NOMO-1 (cell line): ENCODE results near the gene SPINT2.

Experiments used
- DNase-seq, 2 experiments: peaks; one replicate each; lab custom pipeline; 2025; ENCODE audit not compliant: unreplicated experiment in 2 of 2; lab: John Stamatoyannopoulos, UW

SPINT2 gene

DNA sequence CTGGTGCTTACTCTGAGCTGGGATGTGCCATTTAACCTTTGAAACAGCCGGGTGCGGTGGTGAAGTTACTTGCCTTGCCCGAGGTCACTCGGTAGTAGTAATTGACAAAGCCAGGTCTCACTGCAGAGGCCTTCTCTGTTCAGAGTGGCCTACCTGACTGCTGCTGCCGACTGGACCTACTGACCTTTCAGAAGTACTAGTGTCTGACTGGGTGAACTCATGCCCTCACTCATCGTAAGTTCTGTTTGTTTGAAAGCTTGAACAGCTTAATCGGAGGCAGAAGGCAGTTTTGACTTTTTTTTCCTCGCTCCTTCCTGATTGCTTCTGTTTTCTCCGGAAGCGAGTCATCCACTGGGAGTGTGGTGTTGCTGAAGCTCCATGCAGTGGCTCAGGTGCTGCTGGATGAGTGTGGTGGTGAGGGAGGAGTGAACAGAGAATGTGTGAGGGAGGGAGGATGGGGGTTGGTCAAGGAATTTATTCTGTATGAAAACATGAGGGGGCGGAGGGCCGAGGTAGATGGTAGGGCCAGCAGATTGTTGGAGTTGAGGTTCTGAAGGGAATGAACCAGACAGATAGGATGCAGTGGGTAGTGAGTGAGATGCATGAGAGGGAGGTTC lies 2.7 kb downstream of the SPINT2 start:
- DNase-seq, result no peak

DNA sequence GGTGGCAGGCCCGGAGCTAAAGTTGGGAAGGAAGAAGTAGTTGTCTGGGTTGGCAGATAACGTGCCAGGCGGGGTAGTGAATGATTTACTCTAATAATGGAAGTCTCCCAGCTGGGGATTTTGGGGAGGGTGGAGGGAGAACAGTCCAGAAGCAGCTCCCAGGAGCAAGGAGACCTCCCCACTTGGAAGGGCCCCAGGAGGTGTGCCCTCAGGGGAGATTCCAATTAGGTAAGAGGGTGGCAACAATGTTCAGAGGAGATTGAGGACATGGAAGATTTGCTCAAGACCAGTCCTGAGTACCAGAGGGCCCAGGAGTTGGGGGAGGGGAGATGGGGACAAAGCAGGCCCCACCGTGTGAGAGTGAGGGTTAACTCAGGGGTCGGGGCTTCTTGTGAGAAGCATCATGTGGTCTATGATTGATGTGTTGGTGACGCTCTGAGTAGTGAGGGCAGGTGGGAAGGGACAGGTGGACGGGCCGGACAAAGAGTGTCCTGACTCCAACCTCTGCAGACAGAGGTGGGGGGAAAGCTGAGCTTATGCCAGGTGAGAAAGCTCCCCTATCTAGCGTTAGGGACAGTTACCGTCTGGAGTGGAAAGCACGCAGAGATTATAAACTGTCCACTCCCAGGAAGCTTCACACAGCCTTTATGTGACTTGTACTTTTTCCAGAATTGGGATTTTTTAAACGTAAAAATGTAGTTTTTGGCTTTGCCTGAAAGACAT lies 3.5 kb downstream of the SPINT2 start:
- no peak for DNase-seq

DNA sequence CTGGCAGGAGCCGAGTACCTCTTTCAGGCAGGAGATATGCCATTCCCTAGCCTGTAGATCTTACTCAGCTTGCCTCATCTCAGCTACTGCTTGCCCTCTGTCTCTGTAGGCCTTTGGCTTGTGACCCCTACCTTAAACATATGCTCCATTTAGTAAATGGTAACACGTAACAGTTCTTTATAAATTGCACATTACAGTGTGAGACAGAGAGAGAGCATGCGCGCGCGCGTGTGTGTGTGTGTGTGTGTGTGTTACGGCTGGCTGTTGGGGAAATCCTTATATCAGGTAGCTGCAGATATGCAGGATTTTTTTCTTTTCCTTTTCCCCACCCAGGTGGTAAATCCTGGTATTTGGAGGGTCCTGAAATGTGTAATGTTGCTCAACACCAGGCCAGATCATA lies 4.2 kb downstream of the SPINT2 start:
- no peak for DNase-seq

- DNase-seq, result no peak
Measured at GRCh38 chr19:38270587-38271167, 6.3 kb downstream of the SPINT2 start.

GRCh38 chr19:38273499-38273898 lies 9.1 kb downstream of the SPINT2 start:
- no peak for DNase-seq

- DNase-seq, result no peak
Measured at GRCh38 chr19:38274739-38275138, 10.4 kb downstream of the SPINT2 start.

DNA sequence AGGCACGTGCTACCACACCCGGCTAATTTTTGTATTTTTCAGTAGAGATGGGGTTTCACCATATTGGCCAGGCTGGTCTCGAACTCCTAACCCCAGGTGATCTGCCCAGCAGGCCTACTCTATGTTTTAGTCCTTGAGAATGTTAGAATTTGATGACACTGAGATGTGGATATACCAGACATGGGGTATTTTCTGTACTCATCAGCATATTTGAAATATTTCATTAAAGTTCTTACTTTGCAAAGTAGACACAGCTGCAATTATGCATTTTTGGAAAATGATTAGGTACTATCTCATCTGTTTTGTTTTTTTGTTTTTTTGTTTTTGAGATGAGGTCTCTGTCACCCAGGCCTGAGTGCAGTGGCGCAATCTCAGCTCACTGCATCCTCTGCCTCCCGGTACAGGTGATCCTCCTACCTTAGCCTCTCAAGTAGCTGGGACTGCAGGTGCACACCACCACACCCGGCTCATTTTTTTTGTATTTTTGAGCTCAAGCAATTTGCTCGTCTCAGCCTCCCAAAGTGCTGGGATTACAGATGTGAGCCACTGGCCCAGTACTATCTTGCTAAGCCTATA lies 12.7 kb downstream of the SPINT2 start:
- no peak for DNase-seq

- DNase-seq, result no peak
Measured at GRCh38 chr19:38277549-38277948, 13.2 kb downstream of the SPINT2 start.

DNA sequence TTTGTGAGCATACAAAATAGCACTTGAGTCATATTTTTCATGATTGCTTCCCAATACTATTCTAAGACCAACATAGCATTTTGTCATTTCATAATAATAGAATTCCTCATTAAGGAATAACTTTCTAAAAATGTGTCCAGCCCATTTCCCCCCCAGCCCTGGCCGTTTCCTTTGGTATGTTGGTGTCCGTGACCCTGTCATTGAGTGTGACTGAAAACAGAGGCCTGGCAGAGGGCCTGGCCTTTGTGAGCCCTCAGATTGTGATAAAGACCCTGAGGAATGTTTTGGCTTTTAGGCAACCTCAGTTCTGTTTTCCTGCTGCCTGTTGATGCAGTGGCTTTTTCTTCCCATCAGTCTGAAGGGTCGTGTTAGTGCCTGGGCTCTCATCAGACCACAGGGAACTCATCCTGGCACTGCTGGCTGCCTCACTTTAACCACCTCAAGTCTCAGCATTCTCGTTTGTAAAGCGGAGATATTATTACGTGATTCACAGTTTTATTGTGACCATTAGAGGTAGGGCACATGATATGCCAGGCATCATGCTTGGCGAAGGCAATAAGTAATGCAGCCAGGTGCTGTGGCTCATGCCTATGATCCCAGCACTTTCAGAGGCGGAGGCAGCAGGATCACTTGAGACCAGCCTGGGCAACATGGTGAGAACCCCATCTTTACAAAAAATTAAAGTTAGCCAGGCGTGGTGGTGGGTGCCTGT lies 13.8 kb downstream of the SPINT2 start:
- no peak for DNase-seq

DNA sequence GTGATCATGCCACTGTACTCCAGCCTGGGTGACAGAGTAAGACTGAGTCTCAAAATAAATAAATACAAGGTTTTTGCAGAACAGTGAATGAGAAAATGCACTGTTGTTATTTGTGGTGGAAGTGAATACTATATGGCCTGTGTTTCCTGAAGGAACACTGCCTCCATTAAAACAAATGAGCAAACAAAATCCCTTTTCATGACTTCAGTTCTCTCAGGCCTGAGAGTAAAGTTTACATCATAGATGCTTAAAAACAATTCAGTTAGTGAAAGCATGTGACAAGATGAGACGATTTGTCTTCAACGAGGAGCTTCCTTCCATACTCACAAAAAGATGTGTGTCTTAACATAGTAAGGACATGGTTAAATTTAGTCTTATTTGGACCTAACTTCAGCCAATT lies 14.4 kb downstream of the SPINT2 start:
- no peak for DNase-seq

- DNase-seq, result no peak
Measured at GRCh38 chr19:38280030-38280921, 15.9 kb downstream of the SPINT2 start.

DNA sequence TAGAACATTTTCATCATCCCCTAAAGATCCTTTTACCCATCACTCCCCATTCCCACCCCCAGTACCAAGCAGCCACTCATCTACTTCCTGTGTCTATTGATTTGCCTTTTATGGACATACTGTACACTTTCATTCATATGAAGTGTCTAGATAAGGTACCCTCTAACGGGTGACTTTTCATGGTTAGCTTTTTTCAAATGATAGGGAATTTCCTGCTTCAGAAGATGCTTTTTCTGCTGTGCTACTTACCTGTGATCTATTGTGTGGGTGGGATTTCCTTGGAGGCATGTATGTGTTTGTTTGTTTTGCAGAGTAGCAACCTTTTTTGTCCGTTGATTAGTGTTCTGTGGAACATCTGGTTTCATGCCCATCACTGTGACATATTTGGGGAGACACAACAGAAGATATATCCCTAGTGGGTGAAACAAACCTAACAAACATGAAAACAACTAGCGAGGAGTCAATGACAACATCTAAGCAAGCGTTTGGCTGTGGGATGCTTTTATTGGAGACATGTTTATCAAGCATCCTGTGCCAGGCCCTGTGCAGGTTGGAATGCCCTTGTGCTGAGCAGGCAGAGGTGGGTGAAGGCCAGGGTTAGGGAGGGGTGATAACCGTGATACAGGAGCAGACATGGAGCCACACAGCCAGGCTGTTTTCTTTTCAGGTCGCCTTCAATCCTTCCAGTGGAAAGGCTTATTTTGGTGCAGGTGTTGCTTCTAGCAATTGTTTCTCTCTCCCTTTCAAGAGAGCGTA lies 17.6 kb downstream of the SPINT2 start:
- DNase-seq, result no peak

DNA sequence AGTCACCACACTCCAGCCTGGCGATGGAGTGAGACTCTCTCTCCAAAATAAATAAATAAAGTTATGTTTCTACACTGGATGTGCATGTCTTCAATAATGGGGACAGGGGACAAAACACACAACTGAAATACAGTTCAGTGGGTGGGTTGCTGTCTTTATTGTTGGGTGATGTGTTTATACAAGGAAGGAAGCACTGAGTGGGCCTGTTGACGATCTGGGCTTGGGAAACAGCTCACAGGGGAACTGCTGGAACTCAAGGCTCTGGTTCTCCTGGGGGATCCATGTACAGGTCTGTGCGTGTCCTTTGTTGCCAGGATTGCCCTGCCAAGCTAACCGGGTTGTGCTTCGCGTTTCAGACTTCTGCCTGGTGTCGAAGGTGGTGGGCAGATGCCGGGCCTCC lies 18.9 kb downstream of the SPINT2 start:
- no peak for DNase-seq

DNA sequence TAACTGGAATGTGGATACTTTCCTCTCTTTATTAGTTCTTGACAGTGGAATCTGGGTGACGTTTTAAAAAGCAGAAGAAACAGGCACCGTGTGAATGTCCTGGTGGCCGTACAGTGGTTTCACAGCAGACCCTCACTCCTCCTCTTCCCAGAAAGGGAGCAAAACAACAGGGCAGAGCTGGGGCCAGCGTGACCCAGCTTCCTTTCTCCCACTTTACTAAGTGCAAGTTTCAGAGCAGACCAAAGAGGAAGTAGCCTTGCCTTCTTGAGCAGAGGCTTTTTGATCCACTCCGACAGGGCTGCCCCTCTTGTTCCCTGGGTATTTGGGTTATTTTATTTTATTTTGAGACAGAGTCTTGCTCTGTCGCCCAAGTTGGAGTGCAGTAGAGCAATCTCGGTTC lies 20.0 kb downstream of the SPINT2 start:
- DNase-seq, result peak; percentile 29 to 45

- no peak for DNase-seq
Measured at GRCh38 chr19:38285567-38285966, 21.2 kb downstream of the SPINT2 start.

GRCh38 chr19:38287604-38288003 lies 23.2 kb downstream of the SPINT2 start:
- peak; percentile 64 to 91 for DNase-seq

DNA sequence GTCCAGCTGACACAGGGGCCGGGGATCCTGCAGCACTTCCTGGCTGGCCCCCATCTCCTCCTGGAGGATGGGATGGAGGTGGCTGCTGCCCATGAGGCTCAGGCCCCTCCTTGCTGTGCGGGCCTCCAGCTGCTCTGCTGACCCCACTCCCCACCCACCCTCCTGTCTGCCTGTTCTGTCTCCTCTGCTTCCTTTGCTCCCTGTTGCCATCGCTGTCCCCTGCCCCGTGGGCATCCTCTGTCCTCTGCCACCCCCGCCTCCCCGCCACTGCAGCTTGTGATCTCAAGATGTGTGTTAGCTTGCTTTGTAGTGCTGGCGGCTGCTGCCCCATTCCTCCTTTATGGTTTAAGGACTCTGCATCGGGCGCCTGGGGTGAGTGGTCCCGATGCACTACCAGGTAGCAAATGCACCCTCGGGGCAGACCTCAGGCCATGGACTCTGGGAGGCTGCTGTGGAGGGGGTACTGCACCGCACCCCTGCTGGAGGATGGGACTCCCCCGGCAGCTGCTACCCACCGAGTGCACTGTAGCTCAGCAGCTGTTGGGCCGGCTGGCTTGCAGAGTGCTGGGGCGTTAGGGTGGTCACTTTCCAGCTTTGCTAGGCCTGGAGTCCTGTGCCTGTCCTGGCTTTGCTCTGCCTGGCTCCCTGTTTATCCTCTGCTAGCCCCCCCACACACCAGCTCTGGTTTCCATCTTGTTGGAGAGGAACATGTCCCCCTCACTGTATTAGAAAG lies 23.9 kb downstream of the SPINT2 start:
- no peak for DNase-seq

DNA sequence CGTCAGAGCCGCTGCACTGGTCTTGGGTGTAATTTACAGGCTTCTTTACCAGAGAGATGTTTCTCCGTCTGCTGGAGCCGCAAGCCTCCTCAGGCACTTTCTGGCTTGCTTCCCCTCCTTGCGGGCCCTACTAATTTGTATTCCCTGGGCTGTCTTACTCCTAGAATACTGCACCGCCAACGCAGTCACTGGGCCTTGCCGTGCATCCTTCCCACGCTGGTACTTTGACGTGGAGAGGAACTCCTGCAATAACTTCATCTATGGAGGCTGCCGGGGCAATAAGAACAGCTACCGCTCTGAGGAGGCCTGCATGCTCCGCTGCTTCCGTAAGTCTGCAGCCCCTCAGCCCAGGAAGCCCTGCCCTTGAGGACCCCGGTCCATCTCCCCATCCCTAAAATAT lies 25.6 kb downstream of the SPINT2 start:
- no peak for DNase-seq

DNA sequence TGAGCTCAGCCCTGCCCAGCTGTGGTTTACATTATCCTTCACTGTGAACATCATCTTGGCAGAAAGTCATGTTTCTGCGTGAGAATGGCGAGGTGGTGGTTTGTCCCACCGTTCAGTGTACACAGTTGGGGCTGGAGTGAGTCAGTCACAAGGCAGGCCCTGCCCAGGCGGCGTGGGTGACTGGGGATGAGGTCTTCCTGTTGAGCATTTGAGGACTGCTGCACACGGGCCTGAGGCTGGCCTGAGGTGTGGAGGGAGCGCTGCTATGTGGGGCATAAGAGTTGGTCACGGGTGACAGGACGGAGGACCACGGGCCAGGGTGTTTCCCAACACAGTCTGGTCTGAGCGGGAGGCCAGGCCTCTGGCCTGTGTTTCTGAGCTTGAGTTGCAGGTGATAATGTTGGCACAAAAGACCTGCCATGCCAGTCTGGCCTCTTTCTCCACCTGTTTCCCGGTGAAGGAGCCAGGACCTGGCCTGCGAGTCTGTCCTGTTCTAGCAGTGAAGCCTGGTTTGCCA lies 26.3 kb downstream of the SPINT2 start:
- DNase-seq, result no peak
